SK-N-SH (cell line): Measurements from ENCODE around the gene CAP2. TPM values are rescaled to one million over a fixed set of nuclear protein-coding genes. Genes with fewer than 3 reads are reported as not detected.
"Not testable (repeated sequence)": the region's sequence is repeated elsewhere in the genome, so short reads cannot be mapped to it uniquely, and the experiment has no call there.

ENCODE experiments used
- CTCF ChIA-PET: fragments of 300-600, 350-600 bp; formaldehyde crosslinking; extraction: SDS; loops from one replicate; lab custom pipeline; 2021; lab: Yijun Ruan, JAX
- POLR2A ChIA-PET: fragments of 350-600 bp; sonication (Branson Sonifier 250); formaldehyde crosslinking; extraction: SDS; loops from one replicate; lab custom pipeline; 2020; ENCODE audit warnings: antibody characterized with exemption, inconsistent platforms; lab: Yijun Ruan, JAX
- DNase-seq: peaks from one replicate; pipeline ENCODE4 v3.0.0; 2012
- H2AFZ ChIP-seq: fragments of 200-600 bp; sonication (generic); 2 replicates; pipeline ENCODE4 v1.8.1; 2016; ENCODE audit warnings: antibody characterized with exemption, mild to moderate bottlenecking, low read depth
- H3F3A ChIP-seq: fragments of 200-600 bp; sonication (generic); replicated peaks from 2 replicates; pipeline ENCODE3; 2016; ENCODE audit warnings: antibody characterized with exemption, mild to moderate bottlenecking; ENCODE audit not compliant: insufficient read depth
- H3K27ac ChIP-seq, 2 experiments: fragments of 200-500 bp in 1 of 2; fragments of 200-600 bp in 1 of 2; sonication (Bioruptor generic) in 1 of 2; sonication (generic), shearing (Covaris generic) in 1 of 2; 2 replicates each; pipeline versions ENCODE4 v1.5.1 to v1.6.1; 2014 to 2016; ENCODE audit warnings: low read depth in 2 of 2, inconsistent platforms in 1 of 2, low read length in 1 of 2, mild to moderate bottlenecking in 1 of 2, mixed read lengths in 1 of 2
- H3K27me3 ChIP-seq: fragments of 200-600 bp; sonication (generic), shearing (Covaris generic); 2 replicates; pipeline ENCODE4 v1.6.1; 2016; ENCODE audit warnings: mixed run types; ENCODE audit not compliant: insufficient read depth
- H3K36me3 ChIP-seq, 2 experiments: fragments of 200-500 bp in 1 of 2; fragments of 200-600 bp in 1 of 2; sonication (Bioruptor generic) in 1 of 2; sonication (generic) in 1 of 2; replicated peaks in 1 of 2; 2 replicates each; pipeline versions ENCODE3 to v1.5.1; 2014 to 2016; ENCODE audit warnings: low read length in 1 of 2, mild to moderate bottlenecking in 1 of 2; ENCODE audit not compliant: insufficient read depth in 2 of 2, control insufficient read depth in 1 of 2
- H3K4me1 ChIP-seq, 2 experiments: fragments of 200-500 bp in 1 of 2; fragments of 200-600 bp in 1 of 2; sonication (Bioruptor generic) in 1 of 2; sonication (generic), shearing (Covaris generic) in 1 of 2; 2 replicates each; pipeline versions ENCODE4 v1.5.1 to v1.6.1; 2014 to 2016; ENCODE audit warnings: low read depth in 1 of 2, low read length in 1 of 2, mixed run types in 1 of 2; ENCODE audit not compliant: insufficient read depth in 2 of 2, control insufficient read depth in 1 of 2
- H3K4me2 ChIP-seq: fragments of 200-600 bp; sonication (generic), shearing (Covaris generic); 2 replicates; pipeline ENCODE4 v1.6.1; 2017; ENCODE audit warnings: mixed run types
- H3K4me3 ChIP-seq, 2 experiments: fragments of 200-500 bp in 1 of 2; fragments of 200-600 bp in 1 of 2; sonication (Bioruptor generic) in 1 of 2; sonication (generic), shearing (Covaris generic) in 1 of 2; 2 replicates each; pipeline versions ENCODE4 v1.5.1 to v1.8.1; 2014 to 2016; ENCODE audit warnings: low read depth in 2 of 2, inconsistent platforms in 1 of 2, low read length in 1 of 2, mild to moderate bottlenecking in 1 of 2, mixed read lengths in 1 of 2, moderate library complexity in 1 of 2
- H3K79me2 ChIP-seq: fragments of 200-600 bp; sonication (generic); 2 replicates; pipeline ENCODE4 v1.8.1; 2017; ENCODE audit warnings: mild to moderate bottlenecking; ENCODE audit not compliant: insufficient read depth
- H3K9ac ChIP-seq: fragments of 200-600 bp; sonication (generic); 2 replicates; pipeline ENCODE4 v1.6.1; 2017; ENCODE audit warnings: mixed run types
- H3K9me2 ChIP-seq: fragments of 200-600 bp; sonication (generic); 2 replicates; pipeline ENCODE4 v1.6.1; 2017; ENCODE audit warnings: mixed run types
- H3K9me3 ChIP-seq: fragments of 200-600 bp; sonication (generic); 2 replicates; pipeline ENCODE4 v1.6.1; 2017; ENCODE audit warnings: mixed run types, mild to moderate bottlenecking, moderate library complexity
- H4K20me1 ChIP-seq: fragments of 200-600 bp; sonication (generic); 2 replicates; pipeline ENCODE4 v1.6.1; 2017; ENCODE audit warnings: mild to moderate bottlenecking, mixed run types; ENCODE audit not compliant: insufficient read depth
- CHD2 ChIP-seq: fragments of 150-350 bp; IDR thresholded peaks from 2 replicates; pipeline ENCODE4 v1.6.1; 2018; ENCODE audit warnings: low read length; ENCODE audit not compliant: partially characterized antibody
- FOSL2 ChIP-seq: IDR thresholded peaks from 2 replicates; pipeline ENCODE4 v1.4.0; 2012; ENCODE audit warnings: low read depth, mild to moderate bottlenecking, moderate library complexity, borderline replicate concordance
- FOXJ3 ChIP-seq: sonication (generic); formaldehyde crosslinking; IDR thresholded peaks from 2 replicates; pipeline ENCODE4 v1.5.1; 2020; ENCODE audit warnings: mild to moderate bottlenecking, missing genetic modification reagents
- FOXM1 ChIP-seq: IDR thresholded peaks from 2 replicates; pipeline ENCODE4 v1.4.0; 2012; ENCODE audit warnings: low read depth, mild to moderate bottlenecking
- GABPA ChIP-seq: IDR thresholded peaks from 2 replicates; pipeline ENCODE4 v1.4.0; 2012; ENCODE audit warnings: low read depth, mild to moderate bottlenecking
- JUND ChIP-seq: IDR thresholded peaks from 2 replicates; pipeline ENCODE4 v1.4.0; 2012
- RAD21 ChIP-seq: IDR thresholded peaks from 2 replicates; pipeline ENCODE4 v1.6.1; 2012; ENCODE audit warnings: mild to moderate bottlenecking, low read length
- RCOR1 ChIP-seq: fragments of 150-350 bp; IDR thresholded peaks from 2 replicates; pipeline ENCODE4 v1.6.1; 2017; ENCODE audit warnings: antibody characterized with exemption, low read length
- REST ChIP-seq: IDR thresholded peaks from 2 replicates; pipeline ENCODE4 v1.6.1; 2012; ENCODE audit warnings: mild to moderate bottlenecking, low read depth, low read length, moderate library complexity
- RFX5 ChIP-seq: IDR thresholded peaks from 2 replicates; pipeline ENCODE4 v1.6.1; 2012; ENCODE audit warnings: mild to moderate bottlenecking, improper control_type of control experiment, low read length
- TAF1 ChIP-seq: IDR thresholded peaks from 2 replicates; pipeline ENCODE4 v1.6.1; 2012; ENCODE audit warnings: low read depth, mild to moderate bottlenecking, low read length, moderate library complexity, borderline replicate concordance
- USF2 ChIP-seq: fragments of 150-350 bp; IDR thresholded peaks from 2 replicates; pipeline ENCODE4 v1.6.1; 2017; ENCODE audit warnings: antibody characterized with exemption, low read length, low read depth, borderline replicate concordance
- WGBS: methylation state at CpG from one replicate; pipeline ENCODE4 v1.1.6; 2017; ENCODE audit warnings: low lambda C conversion rate; 5-methylcytosine and 5-hydroxymethylcytosine counted together
- polyA plus RNA-seq, 3 experiments: library from polyadenylated mRNA; depleted of rRNA; stranded (reverse); fragments of >200 nt; gene quantifications; 2 replicates each; pipeline ENCODE4 v1.2.3, GENCODE V29; 2012

CAP2 gene
- polyA plus RNA-seq, 1 of the 3 experiments (the other 2 are of a cell fraction), result 8.5 TPM

- Histone ChIP-seq H3K36me3 (peaks cover 0 to 14% of the 10 kb centered on the region in 2 experiments), H3K9ac (no peak overlapping the region), H2AFZ (no peak overlapping the region), H3K4me2 (no peak overlapping the region), H3K4me3 (no peak overlapping the region), H3K4me1 (peaks cover 0 to 11% of the 10 kb centered on the region in 2 experiments; a peak in 1 of 4 replicates), H3K9me2 (no peaks in the 10 kb centered on the region), H3F3A (peaks cover 3% of the 10 kb centered on the region), H3K79me2 (no peaks in the 10 kb centered on the region), H3K27ac (no peak overlapping the region), H4K20me1 (no peaks in the 10 kb centered on the region), H3K27me3 (no peaks in the 10 kb centered on the region), H3K9me3 (no peaks in the 10 kb centered on the region)
- 74% methylated on average over 2 of the region's 2 CpGs for WGBS
- TF ChIP-seq CHD2 (no peak), REST (no peak), RFX5 (no peak), RCOR1 (no peak), RAD21 (no peak), JUND (no peak)
- ChIA-PET POLR2A (no interaction called here), CTCF (no interaction called here)
- DNase-seq, result no peak
Measured at GRCh38 chr6:17427617-17428016, 34.2 kb downstream of the CAP2 start.

- CTCF ChIA-PET, H3K4me2 ChIP-seq, H3K9me3 ChIP-seq, H3K9ac ChIP-seq, H3K79me2 ChIP-seq, H3K27ac ChIP-seq, H3K9me2 ChIP-seq, H3K4me3 ChIP-seq, H4K20me1 ChIP-seq, POLR2A ChIA-PET, DNase-seq, H2AFZ ChIP-seq, H3K27me3 ChIP-seq, H3F3A ChIP-seq: not testable (repeated sequence)
- Histone ChIP-seq H3K4me1 (peaks cover 0 to 11% of the 10 kb centered on the region in 2 experiments; a peak in 1 of 4 replicates), H3K36me3 (peaks cover 0 to 10% of the 10 kb centered on the region in 2 experiments)
- WGBS, result 94% methylated on average over 5 of the region's 5 CpGs
Measured at GRCh38 chr6:17428595-17429120, 35.3 kb downstream of the CAP2 start.

GRCh38 chr6:17429383-17430061, 36.1 kb downstream of the CAP2 start:
- Histone ChIP-seq H3K36me3 (peaks cover 0 to 13% of the 10 kb centered on the region in 2 experiments), H3K9ac (no peak overlapping the region), H3K9me3 (no peaks in the 10 kb centered on the region), H3F3A (peaks cover 3% of the 10 kb centered on the region), H3K9me2 (no peaks in the 10 kb centered on the region), H3K4me3 (no peak overlapping the region), H3K79me2 (no peaks in the 10 kb centered on the region), H2AFZ (no peak overlapping the region), H3K4me1 (peaks cover 0 to 11% of the 10 kb centered on the region in 2 experiments; a peak in 1 of 4 replicates), H3K4me2 (no peak overlapping the region), H3K27ac (no peak overlapping the region), H3K27me3 (no peaks in the 10 kb centered on the region), H4K20me1 (no peaks in the 10 kb centered on the region)
- DNase-seq, result no peak
- WGBS, result 79% methylated on average over 3 of the region's 3 CpGs
- POLR2A ChIA-PET, result no interaction called here
- CTCF ChIA-PET, result no interaction called here
- no peak for TF ChIP-seq FOXM1
- TF ChIP-seq USF2, result no peak
- TF ChIP-seq REST, result no peak
- no peak for TF ChIP-seq GABPA
- no peak for TF ChIP-seq FOSL2
- TF ChIP-seq TAF1, result no peak
- TF ChIP-seq FOXJ3 (CRISPR knock-in tag), result no peak
